IPS DF 19.7 (cell line): Measurements from ENCODE around the gene SMG5.

Experiments
- DNase-seq: peaks from one replicate; pipeline ENCODE4 v3.0.0-alpha.2; 2013; ENCODE audit warnings: low read depth, low spot score

SMG5 gene

GRCh38 chr1:156212833-156213643 is 69.6 kb downstream of the SMG5 start, which contains the start of gene PMF1:
Gene PMF1, plus strand, starts transcription at chr1:156213007. Its CDS starts 9 bp downstream, at chr1:156213016.
- DNase-seq, result peak; percentile 87

GRCh38 chr1:156212130-156212529 is 70.5 kb downstream of the SMG5 start:
- no peak for DNase-seq

GRCh38 chr1:156211243-156211642 is 71.4 kb downstream of the SMG5 start:
- DNase-seq, result no peak

- DNase-seq, result no peak
Measured at GRCh38 chr1:156204686-156205085, 77.9 kb downstream of the SMG5 start.

GRCh38 chr1:156203331-156203730 is 79.3 kb downstream of the SMG5 start:
- no peak for DNase-seq

GRCh38 chr1:156200044-156200443 is 82.6 kb downstream of the SMG5 start:
- no peak for DNase-seq
